K562 (cell line): ENCODE results near the gene SEMA5A. TPM values are rescaled to one million over a fixed set of nuclear protein-coding genes. Genes with fewer than 3 reads are reported as not detected.

Experiments used
- ADNP ChIP-seq: fragments of 200-800 bp; sonication (Bioruptor generic); IDR thresholded peaks from 2 replicates; pipeline ENCODE4 v1.6.1; 2016; ENCODE audit warnings: missing genetic modification characterization, missing compliant biosample characterization
- ARID3B ChIP-seq: fragments of 250-450 bp; sonication (Bioruptor Pico); IDR thresholded peaks from 2 replicates; pipeline ENCODE4 v1.4.0; 2020; ENCODE audit warnings: borderline replicate concordance
- CHCHD3 ChIP-seq: fragments of 250-450 bp; sonication (Bioruptor Pico); IDR thresholded peaks from 2 replicates; pipeline ENCODE4 v2.1.2; 2022; ENCODE audit warnings: mild to moderate bottlenecking
- CHD7 ChIP-seq: fragments of 200-600 bp; sonication (generic); IDR thresholded peaks from one replicate; pipeline ENCODE4 v1.6.1; 2012; ENCODE audit warnings: mild to moderate bottlenecking, low read depth, low read length, inconsistent platforms
- FOXJ3 ChIP-seq: sonication (generic); formaldehyde crosslinking; IDR thresholded peaks from 2 replicates; pipeline ENCODE4 v1.4.0; 2020; ENCODE audit warnings: mild to moderate bottlenecking, missing genetic modification reagents
- GTF2F1 ChIP-seq: IDR thresholded peaks from 2 replicates; pipeline ENCODE4 v1.6.1; 2011; ENCODE audit warnings: low read depth, low read length, improper control_type of control experiment
- NFATC3 ChIP-seq: fragments of 450-650 bp; IDR thresholded peaks from 2 replicates; pipeline ENCODE4 v1.6.1; 2017; ENCODE audit warnings: mild to moderate bottlenecking
- SFPQ ChIP-seq: fragments of 200-400 bp; formaldehyde crosslinking; IDR thresholded peaks from 2 replicates; pipeline ENCODE4 v1.6.1; 2017; ENCODE audit warnings: mild to moderate bottlenecking, low read depth, low read length, moderate library complexity
- U2AF2 ChIP-seq: fragments of 200-400 bp; formaldehyde crosslinking; optimal IDR thresholded peaks from 2 replicates; pipeline ENCODE3; 2017; ENCODE audit warnings: low read depth, mild to moderate bottlenecking, low read length
- ZC3H8 ChIP-seq: fragments of 450-650 bp; IDR thresholded peaks from 2 replicates; pipeline ENCODE4 v1.6.1; 2017
- polyA plus RNA-seq, 8 experiments: library from polyadenylated mRNA; depleted of rRNA in 4 of 8; stranded (reverse) in 5 of 8; unstranded in 3 of 8; fragments of >200 nt; fragmentation: Nextera tagmentation in 2 of 8; fragmentation: Illumina TruSeq in 1 of 8; extraction: Ambion mirVana in 2 of 8; extraction: Trizol in 1 of 8; gene quantifications; 2 replicates each; pipeline versions ENCODE4 v1.2.1 to v1.2.3, GENCODE V29; 2011 to 2014; ENCODE audit warnings: inconsistent platforms in 1 of 8, missing spikeins in 1 of 8
- total RNA-seq, 7 experiments: library from RNA; depleted of rRNA in 6 of 7; stranded (reverse); fragments of >200 nt in 6 of 7; fragmentation: Illumina TruSeq in 2 of 7; extraction: Trizol in 2 of 7; gene quantifications; 2 replicates each; pipeline versions ENCODE4 v1.2.1 to v1.2.3, GENCODE V29; 2011 to 2021; ENCODE audit warnings: low replicate concordance in 1 of 7

Gene SEMA5A
- total and polyA plus RNA-seq, 9 of the 15 experiments (the other 6 are each of a cell fraction or from before 2014, with no cell fraction given) = 0.02 TPM; not detected in 8

- TF ChIP-seq CHD7 = no peak
- TF ChIP-seq CHCHD3 = no peak
- no peak for TF ChIP-seq ARID3B (CRISPR knock-in tag)
- TF ChIP-seq FOXJ3 = no peak
- TF ChIP-seq NFATC3 = no peak
- no peak for TF ChIP-seq ZC3H8
- no peak for TF ChIP-seq U2AF2
- no peak for TF ChIP-seq GTF2F1
- no peak for TF ChIP-seq SFPQ
- TF ChIP-seq ADNP = no peak
These were observed 126.1 kb downstream of the SEMA5A start (continued) for GRCh38 chr5:9419794-9420193.
